NOMO-1 treated with DMSO at 0.1 percent for 48 hours (cell line): ENCODE results near the gene STXBP6.
A peak's percentile ranks its signal among the peaks of the same experiment; 100 is the strongest.

ENCODE experiments used
- DNase-seq: peaks from one replicate; lab custom pipeline; 2025; ENCODE audit not compliant: unreplicated experiment; lab: John Stamatoyannopoulos, UW

The STXBP6 gene

DNA sequence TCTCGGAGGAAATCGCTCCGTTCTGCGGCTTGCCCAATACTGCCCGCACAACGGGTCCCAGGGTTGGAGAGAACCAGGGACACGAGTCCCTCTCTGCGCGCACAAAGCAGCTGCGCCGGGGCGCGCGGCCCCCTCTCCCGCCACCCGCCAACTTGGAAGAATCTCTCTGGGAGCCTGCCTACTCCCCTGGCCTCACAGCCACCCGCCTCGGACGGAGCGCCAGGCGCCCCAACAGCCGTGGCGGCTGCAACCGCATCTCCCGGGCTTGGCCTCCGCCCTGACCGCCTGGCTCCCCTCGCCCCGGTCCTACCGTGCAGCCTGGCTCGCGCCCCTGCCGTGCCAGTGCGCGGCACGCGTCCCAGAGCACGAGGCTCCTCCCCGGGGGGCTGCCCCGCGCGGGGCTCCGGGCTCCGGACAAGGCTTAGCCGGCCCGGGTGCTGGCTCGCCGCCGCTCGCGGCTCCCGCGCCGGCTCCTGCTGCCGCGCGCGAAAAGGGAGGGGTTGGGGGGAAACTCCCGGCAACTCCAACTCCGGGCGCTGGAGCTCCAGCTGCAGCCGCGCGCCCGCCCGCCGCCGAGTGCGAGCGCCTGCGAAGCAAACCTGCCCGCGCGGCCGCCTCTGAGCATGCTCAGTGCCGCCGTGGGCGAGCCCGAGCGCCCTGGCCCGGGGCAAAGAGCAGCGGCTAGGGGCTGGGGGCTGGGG lies at the start of gene STXBP6:
TSS of gene STXBP6 (minus strand) at position 580 of the 701 bp plus-strand sequence. CDS start 75,329 bp downstream, outside the sequence.
- peak; percentile 19 for DNase-seq

DNA sequence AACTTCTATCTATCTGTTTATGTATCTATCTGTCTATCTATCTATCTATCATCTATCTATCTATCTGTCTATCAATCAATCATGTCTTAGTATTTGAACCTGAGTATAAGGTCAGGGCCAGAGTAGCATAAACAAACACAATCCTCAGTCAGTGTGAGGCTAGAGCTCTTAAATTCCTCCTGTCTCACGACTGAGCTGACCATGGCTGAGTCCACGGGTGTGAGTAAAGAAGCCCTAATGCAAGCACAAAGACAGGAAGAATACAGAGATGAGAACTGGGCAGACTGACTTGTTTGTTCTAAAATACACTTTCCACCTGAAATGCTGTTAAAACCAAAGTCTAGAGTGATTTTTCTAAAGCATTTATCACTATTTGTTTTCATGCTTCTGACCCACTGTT lies 47.2 kb upstream of the STXBP6 start:
- no peak for DNase-seq

GRCh38 chr14:25095736-25096437 lies 45.9 kb upstream of the STXBP6 start:
- no peak for DNase-seq

DNA sequence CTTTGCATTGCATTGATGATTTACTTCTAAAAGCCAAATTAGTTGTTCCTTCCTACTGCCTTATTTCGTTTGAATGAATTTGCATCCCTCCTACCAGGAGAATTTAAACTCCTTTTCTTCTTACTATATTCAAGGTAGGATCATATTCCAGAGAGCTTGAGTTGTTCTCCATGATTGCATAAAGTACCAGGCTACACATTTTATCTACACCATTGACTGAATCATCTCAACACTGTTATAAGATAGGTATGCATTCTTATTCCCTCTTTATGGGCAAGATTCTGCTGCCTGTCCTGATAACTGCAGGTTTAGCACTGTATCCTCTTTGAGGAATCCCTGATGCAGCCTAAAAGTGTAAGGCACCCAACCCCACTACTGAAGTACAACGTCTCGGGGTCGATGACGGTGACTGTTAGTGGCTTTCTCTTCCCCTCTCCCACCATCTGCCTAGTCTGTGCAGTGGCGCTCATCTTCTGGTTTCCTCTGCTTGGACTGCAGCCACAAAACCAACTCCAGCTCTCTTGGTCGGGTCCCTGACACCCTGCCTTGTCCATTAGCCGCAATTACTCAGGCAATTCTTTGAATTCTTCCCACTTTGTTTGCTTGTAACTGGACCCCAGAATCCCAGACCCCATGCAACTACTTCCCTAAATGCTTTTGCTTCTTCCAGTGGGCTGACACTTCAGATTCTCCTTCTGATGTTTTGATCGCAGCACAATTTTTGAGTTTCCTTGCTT lies 44.4 kb upstream of the STXBP6 start:
- DNase-seq = no peak

GRCh38 chr14:25092258-25092740 lies 42.4 kb upstream of the STXBP6 start:
- no peak for DNase-seq

GRCh38 chr14:25090716-25091454 lies 40.9 kb upstream of the STXBP6 start:
- no peak for DNase-seq

DNA sequence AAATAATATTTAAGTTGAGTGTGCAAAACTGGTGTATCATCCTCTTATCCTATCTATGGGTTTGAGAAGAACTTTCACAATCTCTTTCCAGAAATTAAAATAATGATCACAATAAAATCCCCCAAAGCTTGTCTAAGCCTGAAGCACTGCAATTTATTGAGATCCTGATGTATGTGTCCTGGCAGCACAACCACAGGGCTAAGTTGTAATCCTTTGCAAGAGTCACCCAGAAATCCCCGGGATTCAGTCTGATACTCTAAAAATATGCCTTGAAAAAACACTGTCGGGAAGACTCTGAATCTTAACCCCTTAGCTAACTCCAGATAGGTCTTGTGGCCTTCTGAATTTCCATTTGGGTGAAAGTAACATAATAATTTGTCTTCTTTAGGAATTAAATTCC lies 40.3 kb upstream of the STXBP6 start:
- DNase-seq = no peak

DNA sequence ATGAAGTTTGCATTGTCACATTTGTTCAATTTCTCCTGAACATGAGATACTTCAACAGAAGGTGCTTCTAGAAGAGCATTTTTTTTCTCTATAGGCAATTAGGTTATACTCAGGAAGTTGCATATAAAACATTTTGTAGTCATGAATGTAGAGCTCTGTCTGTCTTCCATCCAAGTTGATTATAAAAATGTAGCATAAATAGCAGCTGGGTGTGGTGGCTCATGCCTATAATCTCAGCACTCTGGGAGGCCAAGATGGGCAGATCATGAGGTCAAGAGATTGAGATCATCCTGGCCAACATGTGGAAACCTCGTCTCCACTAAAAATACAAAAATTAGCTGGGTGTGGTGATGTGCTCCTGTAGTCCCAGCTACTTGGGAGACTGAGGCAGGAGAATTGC lies 39.5 kb upstream of the STXBP6 start:
- DNase-seq = no peak

GRCh38 chr14:25086821-25087396 lies 37.0 kb upstream of the STXBP6 start:
- DNase-seq = no peak

DNA sequence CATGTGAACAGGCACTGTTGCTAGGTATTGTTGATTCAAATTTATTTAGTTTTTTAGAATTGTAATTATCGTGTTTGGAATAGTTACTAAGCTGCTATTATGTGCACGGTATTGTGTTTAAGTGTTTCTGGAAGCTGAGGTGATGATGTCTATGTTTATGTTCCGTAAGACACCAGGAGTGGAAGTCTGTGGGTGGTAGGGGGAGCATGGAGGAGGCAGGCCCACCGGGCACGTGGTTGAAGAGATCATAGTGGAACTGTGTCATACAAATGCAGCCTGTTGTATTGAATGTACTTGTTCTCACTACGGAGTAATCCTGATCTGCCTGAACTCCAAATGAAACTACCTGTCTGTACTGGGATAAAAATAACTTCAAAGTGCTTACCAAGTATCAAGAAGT lies 36.1 kb upstream of the STXBP6 start:
- DNase-seq = no peak

DNA sequence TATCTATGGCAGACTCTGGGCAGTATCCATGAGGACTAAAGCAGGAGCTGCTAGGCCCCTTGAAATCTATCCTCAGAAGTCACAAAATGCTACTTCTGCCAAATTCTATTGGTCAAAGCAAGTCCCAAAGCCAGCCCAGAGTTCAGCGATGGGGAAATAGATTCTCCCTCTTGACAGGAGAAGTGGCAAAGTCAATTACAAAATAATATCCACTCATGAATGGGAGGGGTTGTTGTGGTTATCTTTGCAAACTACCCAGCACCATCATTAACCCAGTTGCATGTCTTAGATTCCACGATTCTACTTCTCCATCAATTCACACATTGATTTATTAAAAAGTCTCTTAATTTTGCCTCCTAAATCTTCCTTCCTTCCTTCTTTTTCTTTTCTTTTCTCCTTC lies 30.7 kb upstream of the STXBP6 start:
- DNase-seq = no peak

- DNase-seq = no peak
These were observed 29.4 kb upstream of the STXBP6 start for GRCh38 chr14:25079311-25079710.

- DNase-seq = no peak
These were observed 24.2 kb upstream of the STXBP6 start for GRCh38 chr14:25074099-25074685.

GRCh38 chr14:25069879-25070278 lies 19.9 kb upstream of the STXBP6 start:
- DNase-seq = no peak

DNA sequence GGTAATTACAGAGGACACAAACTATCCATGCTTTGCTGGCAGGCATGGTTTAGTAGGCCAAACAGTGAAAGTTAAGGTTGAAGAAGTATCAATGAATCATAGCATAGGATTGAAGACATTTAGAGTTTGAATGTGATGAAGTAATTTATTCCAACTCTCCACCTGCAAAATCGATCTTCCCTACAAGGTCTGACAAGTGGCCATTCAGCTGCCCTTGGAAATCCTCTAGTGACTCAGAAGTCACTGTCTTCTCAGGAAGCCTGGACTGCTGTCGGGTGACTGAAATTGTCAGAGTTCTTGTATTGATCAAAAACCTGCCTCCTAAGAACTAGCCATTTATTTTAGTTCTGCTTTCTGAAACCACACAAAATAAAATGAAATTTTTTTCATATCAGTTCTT lies 17.7 kb upstream of the STXBP6 start:
- no peak for DNase-seq

DNA sequence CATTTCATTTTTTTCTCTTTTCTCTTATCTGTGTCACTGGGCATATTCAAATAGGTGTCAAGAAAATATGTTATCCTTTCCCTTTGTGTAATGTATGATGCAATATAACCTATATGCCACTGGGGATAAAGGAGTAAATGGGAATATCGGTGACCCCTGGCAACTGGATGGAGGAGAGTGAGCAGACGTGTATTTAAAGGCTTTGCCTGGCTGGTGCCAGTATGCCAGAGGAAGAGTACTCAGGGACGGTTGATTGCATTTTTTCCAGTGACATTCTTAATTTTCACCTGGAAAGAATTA lies 12.0 kb upstream of the STXBP6 start:
- no peak for DNase-seq

GRCh38 chr14:25056688-25057078 lies 6.7 kb upstream of the STXBP6 start:
- DNase-seq = no peak

DNA sequence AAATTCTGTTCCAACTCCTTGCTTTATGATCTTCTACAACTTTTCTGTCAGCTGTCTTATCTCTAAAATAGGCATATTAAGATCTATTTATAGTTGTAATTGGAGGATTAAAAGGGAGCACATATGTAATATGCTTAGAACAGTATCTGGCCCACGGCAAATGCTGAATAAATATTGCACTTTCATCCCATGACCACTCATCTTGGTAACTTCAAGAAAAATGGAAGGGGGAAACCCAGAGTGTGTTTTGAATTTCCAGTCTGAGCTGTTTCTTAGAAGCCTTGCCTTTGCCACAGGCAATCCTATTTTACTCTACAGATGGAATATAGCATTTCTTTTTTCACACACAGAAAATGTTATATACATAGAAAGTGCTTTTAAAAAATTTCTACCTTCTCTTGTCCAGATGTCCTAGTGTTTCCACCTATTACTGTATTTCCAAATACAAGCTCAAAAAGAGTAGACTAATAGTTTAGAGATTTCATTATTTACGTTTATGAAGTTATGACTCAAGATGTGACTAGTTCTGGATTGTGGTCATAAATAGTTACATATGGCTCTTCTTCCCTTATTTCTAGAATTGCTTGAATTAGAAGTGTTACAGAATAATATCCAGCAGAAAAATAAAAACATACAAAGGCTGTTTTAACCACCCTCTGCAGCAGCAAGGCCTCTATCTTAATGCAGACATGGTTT lies 6.2 kb upstream of the STXBP6 start:
- DNase-seq = no peak

GRCh38 chr14:25055005-25055404 lies 5.1 kb upstream of the STXBP6 start:
- DNase-seq = no peak

- no peak for DNase-seq
These were observed 3.6 kb upstream of the STXBP6 start for GRCh38 chr14:25053585-25053984.
